Measurements from ENCODE around the gene LRRC58. TPM values are rescaled to one million over a fixed set of nuclear protein-coding genes. Genes with fewer than 3 reads are reported as not detected.

Gene LRRC58
- total RNA-seq, 1 donor from 2014 or later, result 21.3 TPM

- H3K27me3 Mint-ChIP-seq (ENCODE audit: low read depth), result peaks cover 44% of the 10 kb centered on the region
- DNase-seq (ENCODE audit: low spot score), result no peak
- no peaks in the 10 kb centered on the region for H3K4me1 Mint-ChIP-seq (ENCODE audit: low read depth)
- H3K36me3 Mint-ChIP-seq (ENCODE audit: low read depth), result no peaks in the 10 kb centered on the region
- H3K4me3 Mint-ChIP-seq (ENCODE audit: low read depth), result no peak overlapping the region
- peaks cover 2% of the 10 kb centered on the region for H3K9me3 Mint-ChIP-seq
- H3K27ac Mint-ChIP-seq, result no peak overlapping the region
- intact Hi-C loops (cut with micrococcal nuclease), result no loop called here
Observed at GRCh38 chr3:120286465-120286864, 62.7 kb downstream of the LRRC58 start.

- Mint-ChIP-seq H3K27ac (no peak overlapping the region), H3K36me3 (ENCODE audit: low read depth) (no peaks in the 10 kb centered on the region), H3K9me3 (no peaks in the 10 kb centered on the region), H3K4me1 (ENCODE audit: low read depth) (no peaks in the 10 kb centered on the region), H3K4me3 (ENCODE audit: low read depth) (no peak overlapping the region), H3K27me3 (ENCODE audit: low read depth) (peaks cover 54% of the 10 kb centered on the region)
- DNase-seq (ENCODE audit: low spot score), result no peak
- intact Hi-C loops (cut with micrococcal nuclease), result no loop called here
Observed at GRCh38 chr3:120285508-120285841, 63.7 kb downstream of the LRRC58 start.

- no peak for DNase-seq (ENCODE audit: low spot score)
- H3K4me1 Mint-ChIP-seq (ENCODE audit: low read depth), result no peaks in the 10 kb centered on the region
- peaks cover 54% of the 10 kb centered on the region for H3K27me3 Mint-ChIP-seq (ENCODE audit: low read depth)
- intact Hi-C loops (cut with micrococcal nuclease), result no loop called here
- no peaks in the 10 kb centered on the region for H3K9me3 Mint-ChIP-seq
- H3K27ac Mint-ChIP-seq, result no peak within 1 kb of the TSS
- no peak within 1 kb of the TSS for H3K4me3 Mint-ChIP-seq (ENCODE audit: low read depth)
- no peaks in the 10 kb centered on the region for H3K36me3 Mint-ChIP-seq (ENCODE audit: low read depth)
Observed at GRCh38 chr3:120284747-120285507, 64.2 kb downstream of the LRRC58 start, which contains the start of gene GPR156. Gene GPR156, minus strand, starts transcription at chr3:120285222. Its CDS starts 41,124 bp downstream, at chr3:120244098.

GRCh38 chr3:120281261-120281660 is 67.9 kb downstream of the LRRC58 start:
- no peaks in the 10 kb centered on the region for H3K4me1 Mint-ChIP-seq (ENCODE audit: low read depth)
- H3K27me3 Mint-ChIP-seq (ENCODE audit: low read depth), result peaks cover 70% of the 10 kb centered on the region
- no peaks in the 10 kb centered on the region for H3K9me3 Mint-ChIP-seq
- no peaks in the 10 kb centered on the region for H3K36me3 Mint-ChIP-seq (ENCODE audit: low read depth)
- DNase-seq (ENCODE audit: low spot score), result no peak
- intact Hi-C loops (cut with micrococcal nuclease), result no loop called here
- no peak overlapping the region for H3K27ac Mint-ChIP-seq
- no peak overlapping the region for H3K4me3 Mint-ChIP-seq (ENCODE audit: low read depth)

- Mint-ChIP-seq H3K9me3 (no peaks in the 10 kb centered on the region), H3K27ac (no peak overlapping the region), H3K4me3 (ENCODE audit: low read depth) (no peak overlapping the region), H3K27me3 (ENCODE audit: low read depth) (peaks cover 68% of the 10 kb centered on the region), H3K36me3 (ENCODE audit: low read depth) (no peaks in the 10 kb centered on the region), H3K4me1 (ENCODE audit: low read depth) (no peaks in the 10 kb centered on the region)
- DNase-seq (ENCODE audit: low spot score), result no peak
- intact Hi-C loops (cut with micrococcal nuclease), result no loop called here
Observed at GRCh38 chr3:120280566-120280965, 68.6 kb downstream of the LRRC58 start.

GRCh38 chr3:120280026-120280425 is 69.1 kb downstream of the LRRC58 start:
- intact Hi-C loops (cut with micrococcal nuclease), result no loop called here
- Mint-ChIP-seq H3K4me1 (ENCODE audit: low read depth) (no peaks in the 10 kb centered on the region), H3K27ac (no peak overlapping the region), H3K4me3 (ENCODE audit: low read depth) (no peak overlapping the region), H3K9me3 (no peaks in the 10 kb centered on the region), H3K27me3 (ENCODE audit: low read depth) (peaks cover 66% of the 10 kb centered on the region), H3K36me3 (ENCODE audit: low read depth) (no peaks in the 10 kb centered on the region)
- DNase-seq (ENCODE audit: low spot score), result no peak

GRCh38 chr3:120276767-120277166 is 72.4 kb downstream of the LRRC58 start:
- intact Hi-C loops (cut with micrococcal nuclease), result no loop called here

GRCh38 chr3:120275618-120276017 is 73.5 kb downstream of the LRRC58 start:
- Mint-ChIP-seq H3K27ac (no peak overlapping the region), H3K36me3 (ENCODE audit: low read depth) (no peaks in the 10 kb centered on the region), H3K27me3 (ENCODE audit: low read depth) (peaks cover 34% of the 10 kb centered on the region), H3K4me3 (ENCODE audit: low read depth) (no peak overlapping the region), H3K9me3 (no peaks in the 10 kb centered on the region), H3K4me1 (ENCODE audit: low read depth) (no peaks in the 10 kb centered on the region)
- no peak for DNase-seq (ENCODE audit: low spot score)
- intact Hi-C loops (cut with micrococcal nuclease), result no loop called here

More at GRCh38 chr3:120276767-120277166, 72.4 kb downstream of the LRRC58 start:
- Mint-ChIP-seq H3K4me3 (ENCODE audit: low read depth) (no peak overlapping the region), H3K36me3 (ENCODE audit: low read depth) (no peaks in the 10 kb centered on the region), H3K27me3 (ENCODE audit: low read depth) (peaks cover 45% of the 10 kb centered on the region), H3K27ac (no peak overlapping the region), H3K4me1 (ENCODE audit: low read depth) (no peaks in the 10 kb centered on the region), H3K9me3 (no peaks in the 10 kb centered on the region)
- no peak for DNase-seq (ENCODE audit: low spot score)

GRCh38 chr3:120274739-120275167 is 74.4 kb downstream of the LRRC58 start:
- no peaks in the 10 kb centered on the region for H3K36me3 Mint-ChIP-seq (ENCODE audit: low read depth)
- H3K4me1 Mint-ChIP-seq (ENCODE audit: low read depth), result no peaks in the 10 kb centered on the region
- intact Hi-C loops (cut with micrococcal nuclease), result no loop called here
- H3K27me3 Mint-ChIP-seq (ENCODE audit: low read depth), result peaks cover 32% of the 10 kb centered on the region
- H3K9me3 Mint-ChIP-seq, result no peaks in the 10 kb centered on the region
- H3K4me3 Mint-ChIP-seq (ENCODE audit: low read depth), result no peak overlapping the region
- H3K27ac Mint-ChIP-seq, result no peak overlapping the region
- no peak for DNase-seq (ENCODE audit: low spot score)

Other genes with a start within 250 kb of the LRRC58 start
- not detected in 2 replicates for gene GPR156, start 64.1 kb downstream of the LRRC58 start, total RNA-seq
- 0.14 and 0.16 TPM in 2 replicates for gene FSTL1, start 101.6 kb upstream of the LRRC58 start, total RNA-seq
- gene NDUFB4, start 247.0 kb upstream of the LRRC58 start, total RNA-seq, result 142 and 154 TPM in 2 replicates

Measured in activated T-helper 2 cell treated with anti-CD3 and anti-CD28 coated beads, Interferon-gamma antibody, Interleukin-2, Interleukin-4, amounts not matched to agents 10 μg/mL and 5 μg/mL and 100 μg/mL, durations not matched to agents 14 hours and 24 hours and 36 hours (primary cell).